WTC11 (cell line): ENCODE results near the gene OR10V1.

Experiments
- JUN ChIP-seq: sonication (generic); formaldehyde crosslinking; IDR thresholded peaks from 2 replicates; pipeline ENCODE4 v1.8.0; 2023; ENCODE audit warnings: mild to moderate bottlenecking, missing genetic modification reagents
- NR3C1 ChIP-seq: sonication (generic); formaldehyde crosslinking; conservative IDR thresholded peaks from 2 replicates; pipeline ENCODE4 v1.8.1; 2023; ENCODE audit warnings: low read depth, mild to moderate bottlenecking, missing genetic modification reagents
- TF ChIP-seq, protein P1 (sequence below): fragments of 200-600 bp; IDR thresholded peaks from 2 replicates; pipeline ENCODE4 v1.8.0; 2022; ENCODE audit warnings: antibody characterized with exemption
- TF ChIP-seq, protein P2 (sequence below): sonication (generic); formaldehyde crosslinking; conservative IDR thresholded peaks from 2 replicates; pipeline ENCODE4 v1.8.1; 2023; ENCODE audit warnings: mild to moderate bottlenecking, low read depth, missing genetic modification reagents, moderate library complexity
- TF ChIP-seq, protein P3 (sequence below): sonication (generic); formaldehyde crosslinking; IDR thresholded peaks from 2 replicates; pipeline ENCODE4 v1.8.1; 2022; ENCODE audit warnings: missing genetic modification reagents, borderline replicate concordance
- TF ChIP-seq, protein P4 (sequence below): sonication (generic); formaldehyde crosslinking; IDR thresholded peaks from 2 replicates; pipeline ENCODE4 v1.8.0; 2022; ENCODE audit warnings: missing genetic modification reagents
- TF ChIP-seq, protein P5 (sequence below): sonication (generic); formaldehyde crosslinking; IDR thresholded peaks from 2 replicates; pipeline ENCODE4 v1.8.1; 2023; ENCODE audit warnings: mild to moderate bottlenecking, missing genetic modification reagents

DNA sequence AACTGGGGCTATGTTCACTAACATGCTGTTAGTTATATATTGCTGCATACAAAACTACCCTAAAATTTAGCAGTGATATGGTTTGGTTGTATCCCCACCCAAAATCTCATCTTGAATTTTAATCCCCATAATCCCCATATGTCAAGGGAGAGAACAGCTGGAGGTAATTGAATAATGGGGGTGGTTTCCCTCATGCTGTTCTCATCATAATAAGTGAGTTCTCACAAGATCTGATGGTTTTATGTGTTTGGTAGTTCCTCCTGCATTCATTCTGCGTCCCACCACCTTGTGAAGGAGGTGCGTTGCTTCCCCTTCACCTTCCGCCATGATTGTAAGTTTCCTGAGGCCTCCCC, 34.9 kb downstream of the OR10V1 start:
- TF ChIP-seq NR3C1 (CRISPR knock-in tag) (no peak), JUN (no peak)
- TF ChIP-seq, protein P1, sequence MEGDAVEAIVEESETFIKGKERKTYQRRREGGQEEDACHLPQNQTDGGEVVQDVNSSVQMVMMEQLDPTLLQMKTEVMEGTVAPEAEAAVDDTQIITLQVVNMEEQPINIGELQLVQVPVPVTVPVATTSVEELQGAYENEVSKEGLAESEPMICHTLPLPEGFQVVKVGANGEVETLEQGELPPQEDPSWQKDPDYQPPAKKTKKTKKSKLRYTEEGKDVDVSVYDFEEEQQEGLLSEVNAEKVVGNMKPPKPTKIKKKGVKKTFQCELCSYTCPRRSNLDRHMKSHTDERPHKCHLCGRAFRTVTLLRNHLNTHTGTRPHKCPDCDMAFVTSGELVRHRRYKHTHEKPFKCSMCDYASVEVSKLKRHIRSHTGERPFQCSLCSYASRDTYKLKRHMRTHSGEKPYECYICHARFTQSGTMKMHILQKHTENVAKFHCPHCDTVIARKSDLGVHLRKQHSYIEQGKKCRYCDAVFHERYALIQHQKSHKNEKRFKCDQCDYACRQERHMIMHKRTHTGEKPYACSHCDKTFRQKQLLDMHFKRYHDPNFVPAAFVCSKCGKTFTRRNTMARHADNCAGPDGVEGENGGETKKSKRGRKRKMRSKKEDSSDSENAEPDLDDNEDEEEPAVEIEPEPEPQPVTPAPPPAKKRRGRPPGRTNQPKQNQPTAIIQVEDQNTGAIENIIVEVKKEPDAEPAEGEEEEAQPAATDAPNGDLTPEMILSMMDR = no peak
- TF ChIP-seq, protein P2, sequence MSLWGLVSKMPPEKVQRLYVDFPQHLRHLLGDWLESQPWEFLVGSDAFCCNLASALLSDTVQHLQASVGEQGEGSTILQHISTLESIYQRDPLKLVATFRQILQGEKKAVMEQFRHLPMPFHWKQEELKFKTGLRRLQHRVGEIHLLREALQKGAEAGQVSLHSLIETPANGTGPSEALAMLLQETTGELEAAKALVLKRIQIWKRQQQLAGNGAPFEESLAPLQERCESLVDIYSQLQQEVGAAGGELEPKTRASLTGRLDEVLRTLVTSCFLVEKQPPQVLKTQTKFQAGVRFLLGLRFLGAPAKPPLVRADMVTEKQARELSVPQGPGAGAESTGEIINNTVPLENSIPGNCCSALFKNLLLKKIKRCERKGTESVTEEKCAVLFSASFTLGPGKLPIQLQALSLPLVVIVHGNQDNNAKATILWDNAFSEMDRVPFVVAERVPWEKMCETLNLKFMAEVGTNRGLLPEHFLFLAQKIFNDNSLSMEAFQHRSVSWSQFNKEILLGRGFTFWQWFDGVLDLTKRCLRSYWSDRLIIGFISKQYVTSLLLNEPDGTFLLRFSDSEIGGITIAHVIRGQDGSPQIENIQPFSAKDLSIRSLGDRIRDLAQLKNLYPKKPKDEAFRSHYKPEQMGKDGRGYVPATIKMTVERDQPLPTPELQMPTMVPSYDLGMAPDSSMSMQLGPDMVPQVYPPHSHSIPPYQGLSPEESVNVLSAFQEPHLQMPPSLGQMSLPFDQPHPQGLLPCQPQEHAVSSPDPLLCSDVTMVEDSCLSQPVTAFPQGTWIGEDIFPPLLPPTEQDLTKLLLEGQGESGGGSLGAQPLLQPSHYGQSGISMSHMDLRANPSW (CRISPR knock-in tag) = no peak
- TF ChIP-seq, protein P3, sequence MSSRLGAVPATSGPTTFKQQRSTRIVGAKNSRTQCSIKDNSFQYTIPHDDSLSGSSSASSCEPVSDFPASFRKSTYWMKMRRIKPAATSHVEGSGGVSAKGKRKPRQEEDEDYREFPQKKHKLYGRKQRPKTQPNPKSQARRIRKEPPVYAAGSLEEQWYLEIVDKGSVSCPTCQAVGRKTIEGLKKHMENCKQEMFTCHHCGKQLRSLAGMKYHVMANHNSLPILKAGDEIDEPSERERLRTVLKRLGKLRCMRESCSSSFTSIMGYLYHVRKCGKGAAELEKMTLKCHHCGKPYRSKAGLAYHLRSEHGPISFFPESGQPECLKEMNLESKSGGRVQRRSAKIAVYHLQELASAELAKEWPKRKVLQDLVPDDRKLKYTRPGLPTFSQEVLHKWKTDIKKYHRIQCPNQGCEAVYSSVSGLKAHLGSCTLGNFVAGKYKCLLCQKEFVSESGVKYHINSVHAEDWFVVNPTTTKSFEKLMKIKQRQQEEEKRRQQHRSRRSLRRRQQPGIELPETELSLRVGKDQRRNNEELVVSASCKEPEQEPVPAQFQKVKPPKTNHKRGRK (CRISPR knock-in tag) = no peak
- TF ChIP-seq, protein P4, sequence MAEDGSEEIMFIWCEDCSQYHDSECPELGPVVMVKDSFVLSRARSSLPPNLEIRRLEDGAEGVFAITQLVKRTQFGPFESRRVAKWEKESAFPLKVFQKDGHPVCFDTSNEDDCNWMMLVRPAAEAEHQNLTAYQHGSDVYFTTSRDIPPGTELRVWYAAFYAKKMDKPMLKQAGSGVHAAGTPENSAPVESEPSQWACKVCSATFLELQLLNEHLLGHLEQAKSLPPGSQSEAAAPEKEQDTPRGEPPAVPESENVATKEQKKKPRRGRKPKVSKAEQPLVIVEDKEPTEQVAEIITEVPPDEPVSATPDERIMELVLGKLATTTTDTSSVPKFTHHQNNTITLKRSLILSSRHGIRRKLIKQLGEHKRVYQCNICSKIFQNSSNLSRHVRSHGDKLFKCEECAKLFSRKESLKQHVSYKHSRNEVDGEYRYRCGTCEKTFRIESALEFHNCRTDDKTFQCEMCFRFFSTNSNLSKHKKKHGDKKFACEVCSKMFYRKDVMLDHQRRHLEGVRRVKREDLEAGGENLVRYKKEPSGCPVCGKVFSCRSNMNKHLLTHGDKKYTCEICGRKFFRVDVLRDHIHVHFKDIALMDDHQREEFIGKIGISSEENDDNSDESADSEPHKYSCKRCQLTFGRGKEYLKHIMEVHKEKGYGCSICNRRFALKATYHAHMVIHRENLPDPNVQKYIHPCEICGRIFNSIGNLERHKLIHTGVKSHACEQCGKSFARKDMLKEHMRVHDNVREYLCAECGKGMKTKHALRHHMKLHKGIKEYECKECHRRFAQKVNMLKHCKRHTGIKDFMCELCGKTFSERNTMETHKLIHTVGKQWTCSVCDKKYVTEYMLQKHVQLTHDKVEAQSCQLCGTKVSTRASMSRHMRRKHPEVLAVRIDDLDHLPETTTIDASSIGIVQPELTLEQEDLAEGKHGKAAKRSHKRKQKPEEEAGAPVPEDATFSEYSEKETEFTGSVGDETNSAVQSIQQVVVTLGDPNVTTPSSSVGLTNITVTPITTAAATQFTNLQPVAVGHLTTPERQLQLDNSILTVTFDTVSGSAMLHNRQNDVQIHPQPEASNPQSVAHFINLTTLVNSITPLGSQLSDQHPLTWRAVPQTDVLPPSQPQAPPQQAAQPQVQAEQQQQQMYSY = no peak
- TF ChIP-seq, protein P5, sequence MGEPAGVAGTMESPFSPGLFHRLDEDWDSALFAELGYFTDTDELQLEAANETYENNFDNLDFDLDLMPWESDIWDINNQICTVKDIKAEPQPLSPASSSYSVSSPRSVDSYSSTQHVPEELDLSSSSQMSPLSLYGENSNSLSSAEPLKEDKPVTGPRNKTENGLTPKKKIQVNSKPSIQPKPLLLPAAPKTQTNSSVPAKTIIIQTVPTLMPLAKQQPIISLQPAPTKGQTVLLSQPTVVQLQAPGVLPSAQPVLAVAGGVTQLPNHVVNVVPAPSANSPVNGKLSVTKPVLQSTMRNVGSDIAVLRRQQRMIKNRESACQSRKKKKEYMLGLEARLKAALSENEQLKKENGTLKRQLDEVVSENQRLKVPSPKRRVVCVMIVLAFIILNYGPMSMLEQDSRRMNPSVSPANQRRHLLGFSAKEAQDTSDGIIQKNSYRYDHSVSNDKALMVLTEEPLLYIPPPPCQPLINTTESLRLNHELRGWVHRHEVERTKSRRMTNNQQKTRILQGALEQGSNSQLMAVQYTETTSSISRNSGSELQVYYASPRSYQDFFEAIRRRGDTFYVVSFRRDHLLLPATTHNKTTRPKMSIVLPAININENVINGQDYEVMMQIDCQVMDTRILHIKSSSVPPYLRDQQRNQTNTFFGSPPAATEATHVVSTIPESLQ (CRISPR knock-in tag) = no peak
